WTC11 (cell line): Measurements from ENCODE around the gene UGT1A3. TPM values are rescaled to one million over a fixed set of nuclear protein-coding genes. Genes with fewer than 3 reads are reported as not detected.

Experiments
- ATAC-seq: fragments of 200-7000 bp; cut with Tn5 transposase; 2 replicates; pipeline ENCODE4 v1.10.0; 2021; ENCODE audit warnings: mild to moderate bottlenecking, moderate library complexity
- CTCF ChIA-PET: fragments of 300-600 bp; sonication (Branson Sonifier 250); formaldehyde crosslinking; loops from one replicate; lab custom pipeline; 2021; ENCODE audit warnings: antibody characterized with exemption; lab: Charles Lee
- POLR2A ChIA-PET: fragments of 350-600 bp; sonication (Branson Sonifier 250); formaldehyde crosslinking; loops from one replicate; lab custom pipeline; 2021; ENCODE audit warnings: antibody characterized with exemption; lab: Charles Lee
- DNase-seq: peaks from one replicate; pipeline ENCODE4 v3.0.0; 2021; ENCODE audit warnings: low spot score
- H3K27ac Mint-ChIP-seq: 2 replicates; pipeline ENCODE4 v1.8.0; 2021; ENCODE audit warnings: mixed read lengths
- H3K27me3 Mint-ChIP-seq: 2 replicates; pipeline ENCODE4 v1.8.0; 2021; ENCODE audit warnings: low read depth, mild to moderate bottlenecking, moderate library complexity, mixed read lengths
- H3K36me3 Mint-ChIP-seq: 2 replicates; pipeline ENCODE4 v1.8.0; 2021; ENCODE audit warnings: mixed read lengths
- H3K4me1 Mint-ChIP-seq: 2 replicates; pipeline ENCODE4 v1.8.0; 2022; ENCODE audit warnings: mixed read lengths
- H3K4me3 Mint-ChIP-seq: 2 replicates; pipeline ENCODE4 v1.8.0; 2021; ENCODE audit warnings: mild to moderate bottlenecking, moderate library complexity, mixed read lengths
- H3K9me3 Mint-ChIP-seq: 2 replicates; pipeline ENCODE4 v1.8.0; 2021; ENCODE audit warnings: mixed read lengths
- EMX1 ChIP-seq: fragments of 250-450 bp; sonication (Bioruptor Pico); IDR thresholded peaks from 2 replicates; pipeline ENCODE4 v1.8.0; 2021; ENCODE audit warnings: mild to moderate bottlenecking
- ESRRA ChIP-seq: sonication (generic); formaldehyde crosslinking; IDR thresholded peaks from 2 replicates; pipeline ENCODE4 v1.8.1; 2022; ENCODE audit warnings: mild to moderate bottlenecking, missing genetic modification reagents, borderline replicate concordance
- FOXP1 ChIP-seq: sonication (generic); formaldehyde crosslinking; IDR thresholded peaks from 2 replicates; pipeline ENCODE4 v1.8.0; 2022; ENCODE audit warnings: missing genetic modification reagents, mild to moderate bottlenecking, moderate library complexity, borderline replicate concordance
- GTF2I ChIP-seq: fragments of 250-450 bp; sonication (Bioruptor Pico); conservative IDR thresholded peaks from 2 replicates; pipeline ENCODE4 v1.4.0; 2021; ENCODE audit warnings: mild to moderate bottlenecking
- IRF1 ChIP-seq: sonication (generic); formaldehyde crosslinking; IDR thresholded peaks from 2 replicates; pipeline ENCODE4 v1.8.0; 2023; ENCODE audit warnings: missing genetic modification reagents
- JUN ChIP-seq: sonication (generic); formaldehyde crosslinking; IDR thresholded peaks from 2 replicates; pipeline ENCODE4 v1.8.0; 2023; ENCODE audit warnings: mild to moderate bottlenecking, missing genetic modification reagents
- KAT7 ChIP-seq: sonication (generic); formaldehyde crosslinking; IDR thresholded peaks from 2 replicates; pipeline ENCODE4 v1.8.1; 2023; ENCODE audit warnings: missing genetic modification reagents, mild to moderate bottlenecking, borderline replicate concordance
- SOX15 ChIP-seq: fragments of 250-450 bp; sonication (Bioruptor Pico); IDR thresholded peaks from 2 replicates; pipeline ENCODE4 v1.9.0; 2021; ENCODE audit warnings: mild to moderate bottlenecking
- USF1 ChIP-seq: sonication (generic); formaldehyde crosslinking; IDR thresholded peaks from 2 replicates; pipeline ENCODE4 v1.8.0; 2022; ENCODE audit warnings: mild to moderate bottlenecking, missing genetic modification reagents
- total RNA-seq: library from RNA; stranded (reverse); gene quantifications from 3 replicates; pipeline ENCODE4 v1.2.3, GENCODE V29; 2021
- TF ChIP-seq, protein P1 (sequence below): fragments of 250-450 bp; sonication (Bioruptor Pico); conservative IDR thresholded peaks from 2 replicates; pipeline ENCODE4 v1.9.0; 2021; ENCODE audit warnings: mild to moderate bottlenecking
- TF ChIP-seq, protein P2 (sequence below): sonication (generic); formaldehyde crosslinking; IDR thresholded peaks from 2 replicates; pipeline ENCODE4 v1.8.1; 2023; ENCODE audit warnings: mild to moderate bottlenecking, missing genetic modification reagents
- TF ChIP-seq, protein P3 (sequence below): fragments of 250-450 bp; sonication (Bioruptor Pico); IDR thresholded peaks from 2 replicates; pipeline ENCODE4 v1.9.0; 2021; ENCODE audit warnings: mild to moderate bottlenecking
- TF ChIP-seq, protein P4 (sequence below): fragments of 250-450 bp; sonication (Bioruptor Pico); IDR thresholded peaks from 2 replicates; pipeline ENCODE4 v1.9.0; 2021; ENCODE audit warnings: mild to moderate bottlenecking
- TF ChIP-seq, protein P5 (sequence below): sonication (generic); formaldehyde crosslinking; IDR thresholded peaks from 2 replicates; pipeline ENCODE4 v1.8.0; 2022; ENCODE audit warnings: mild to moderate bottlenecking, missing genetic modification reagents
- TF ChIP-seq, protein P6 (sequence below): fragments of 250-450 bp; sonication (Bioruptor Pico); IDR thresholded peaks from 2 replicates; pipeline ENCODE4 v1.9.0; 2021; ENCODE audit warnings: mild to moderate bottlenecking, borderline replicate concordance
- TF ChIP-seq, protein P7 (sequence below): fragments of 250-450 bp; sonication (Bioruptor Pico); IDR thresholded peaks from 2 replicates; pipeline ENCODE4 v1.9.0; 2021; ENCODE audit warnings: moderate library complexity, mild to moderate bottlenecking, inconsistent platforms, borderline replicate concordance

UGT1A3 gene
- total RNA-seq, 1 experiment from 2014 or later = not detected

DNA sequence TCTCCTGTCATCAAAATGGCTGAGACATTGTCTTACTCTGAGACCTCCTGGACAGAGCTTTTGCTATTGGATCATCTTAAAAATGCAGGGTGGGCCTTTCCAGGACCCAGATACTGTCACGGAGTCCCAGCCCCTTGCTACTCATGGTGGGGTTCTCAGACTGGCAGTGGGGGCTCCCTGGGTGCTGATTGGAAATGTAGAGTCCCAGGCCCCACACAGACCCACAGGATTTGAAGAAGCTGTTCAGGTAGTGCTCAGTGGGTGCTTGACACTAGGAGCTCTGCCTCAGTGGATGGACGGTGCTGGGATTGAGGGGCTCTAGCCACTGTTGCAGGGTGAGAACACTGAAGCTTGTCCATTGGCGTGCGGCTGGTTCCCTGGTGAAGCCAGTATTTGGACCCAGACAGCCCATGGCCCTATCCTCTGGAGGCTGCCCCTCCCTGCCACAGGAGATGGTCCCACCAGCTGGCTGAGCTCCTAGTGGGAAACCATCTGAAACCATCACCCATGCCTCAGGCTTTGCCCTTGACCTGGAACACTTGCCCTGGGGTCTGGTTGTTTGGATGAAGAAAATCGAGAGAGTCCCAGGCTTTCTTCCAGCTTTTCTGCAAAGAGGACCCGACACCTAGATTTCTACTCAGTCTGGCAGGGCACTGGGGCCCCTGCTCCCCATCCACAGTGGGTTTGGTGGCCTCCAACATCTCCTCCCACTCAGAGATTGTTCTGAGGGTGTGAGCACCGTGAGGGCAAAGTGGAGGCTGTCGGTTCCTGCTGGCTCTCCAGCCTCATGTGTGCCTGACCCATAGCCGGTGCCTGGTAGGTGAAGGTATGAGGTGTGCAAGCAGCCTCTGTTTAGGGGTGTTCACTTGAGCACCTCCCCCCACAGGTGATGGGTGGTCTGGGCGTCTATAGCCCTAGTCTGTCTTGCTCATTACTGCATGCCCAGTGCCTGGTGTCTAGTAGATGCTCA is 79.4 kb downstream of the UGT1A3 start (continued):
- no peak for TF ChIP-seq EMX1
- TF ChIP-seq, protein P1, sequence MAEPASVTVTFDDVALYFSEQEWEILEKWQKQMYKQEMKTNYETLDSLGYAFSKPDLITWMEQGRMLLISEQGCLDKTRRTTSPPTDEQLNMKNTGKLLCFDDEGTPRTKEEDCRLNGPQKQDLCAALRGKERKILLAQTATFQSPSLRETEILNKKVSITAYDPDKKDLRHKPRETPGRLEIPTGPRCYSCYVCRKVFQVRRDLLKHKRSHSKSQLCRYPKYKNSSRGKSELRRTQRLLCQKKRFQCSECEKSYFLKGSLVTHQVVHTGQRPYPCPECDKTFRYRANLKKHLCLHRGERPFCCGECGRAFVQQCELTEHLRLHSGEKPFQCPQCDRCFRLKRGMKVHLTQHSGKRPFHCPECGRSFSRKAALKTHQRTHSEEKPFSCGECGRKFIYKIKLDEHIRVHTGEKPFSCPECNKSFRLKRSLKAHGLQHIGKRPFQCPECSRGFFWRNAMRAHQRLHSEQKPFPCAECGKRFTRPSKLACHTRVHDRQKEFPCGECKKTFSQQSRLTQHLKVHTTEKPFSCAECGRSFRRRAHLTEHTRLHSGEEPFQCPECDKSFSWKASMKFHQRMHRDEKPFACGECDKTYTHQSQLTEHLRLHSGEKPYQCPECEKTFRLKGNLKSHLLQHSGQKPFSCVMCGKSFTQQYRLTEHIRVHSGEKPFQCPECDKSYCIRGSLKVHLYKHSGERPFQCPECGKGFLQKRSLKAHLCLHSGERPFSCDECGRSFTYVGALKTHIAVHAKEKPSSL (CRISPR knock-in tag) = no peak
- TF ChIP-seq, protein P2, sequence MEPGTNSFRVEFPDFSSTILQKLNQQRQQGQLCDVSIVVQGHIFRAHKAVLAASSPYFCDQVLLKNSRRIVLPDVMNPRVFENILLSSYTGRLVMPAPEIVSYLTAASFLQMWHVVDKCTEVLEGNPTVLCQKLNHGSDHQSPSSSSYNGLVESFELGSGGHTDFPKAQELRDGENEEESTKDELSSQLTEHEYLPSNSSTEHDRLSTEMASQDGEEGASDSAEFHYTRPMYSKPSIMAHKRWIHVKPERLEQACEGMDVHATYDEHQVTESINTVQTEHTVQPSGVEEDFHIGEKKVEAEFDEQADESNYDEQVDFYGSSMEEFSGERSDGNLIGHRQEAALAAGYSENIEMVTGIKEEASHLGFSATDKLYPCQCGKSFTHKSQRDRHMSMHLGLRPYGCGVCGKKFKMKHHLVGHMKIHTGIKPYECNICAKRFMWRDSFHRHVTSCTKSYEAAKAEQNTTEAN (CRISPR knock-in tag) = no peak

- no peak for DNase-seq
- H3K4me3 Mint-ChIP-seq = no peak overlapping the region
- no peak overlapping the region for H3K27ac Mint-ChIP-seq
- H3K4me1 Mint-ChIP-seq = no peaks in the 10 kb centered on the region
- H3K9me3 Mint-ChIP-seq = peaks cover 11% of the 10 kb centered on the region
- CTCF ChIA-PET = no interaction called here
- H3K27me3 Mint-ChIP-seq = no peaks in the 10 kb centered on the region; the same call in 1 of the 2 replicates
- POLR2A ChIA-PET = no interaction called here
- ATAC-seq = no peak
- TF ChIP-seq, protein P3, sequence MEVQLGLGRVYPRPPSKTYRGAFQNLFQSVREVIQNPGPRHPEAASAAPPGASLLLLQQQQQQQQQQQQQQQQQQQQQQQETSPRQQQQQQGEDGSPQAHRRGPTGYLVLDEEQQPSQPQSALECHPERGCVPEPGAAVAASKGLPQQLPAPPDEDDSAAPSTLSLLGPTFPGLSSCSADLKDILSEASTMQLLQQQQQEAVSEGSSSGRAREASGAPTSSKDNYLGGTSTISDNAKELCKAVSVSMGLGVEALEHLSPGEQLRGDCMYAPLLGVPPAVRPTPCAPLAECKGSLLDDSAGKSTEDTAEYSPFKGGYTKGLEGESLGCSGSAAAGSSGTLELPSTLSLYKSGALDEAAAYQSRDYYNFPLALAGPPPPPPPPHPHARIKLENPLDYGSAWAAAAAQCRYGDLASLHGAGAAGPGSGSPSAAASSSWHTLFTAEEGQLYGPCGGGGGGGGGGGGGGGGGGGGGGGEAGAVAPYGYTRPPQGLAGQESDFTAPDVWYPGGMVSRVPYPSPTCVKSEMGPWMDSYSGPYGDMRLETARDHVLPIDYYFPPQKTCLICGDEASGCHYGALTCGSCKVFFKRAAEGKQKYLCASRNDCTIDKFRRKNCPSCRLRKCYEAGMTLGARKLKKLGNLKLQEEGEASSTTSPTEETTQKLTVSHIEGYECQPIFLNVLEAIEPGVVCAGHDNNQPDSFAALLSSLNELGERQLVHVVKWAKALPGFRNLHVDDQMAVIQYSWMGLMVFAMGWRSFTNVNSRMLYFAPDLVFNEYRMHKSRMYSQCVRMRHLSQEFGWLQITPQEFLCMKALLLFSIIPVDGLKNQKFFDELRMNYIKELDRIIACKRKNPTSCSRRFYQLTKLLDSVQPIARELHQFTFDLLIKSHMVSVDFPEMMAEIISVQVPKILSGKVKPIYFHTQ (CRISPR knock-in tag) = no peak
- no peak for TF ChIP-seq JUN (CRISPR knock-in tag)
- TF ChIP-seq, protein P4, sequence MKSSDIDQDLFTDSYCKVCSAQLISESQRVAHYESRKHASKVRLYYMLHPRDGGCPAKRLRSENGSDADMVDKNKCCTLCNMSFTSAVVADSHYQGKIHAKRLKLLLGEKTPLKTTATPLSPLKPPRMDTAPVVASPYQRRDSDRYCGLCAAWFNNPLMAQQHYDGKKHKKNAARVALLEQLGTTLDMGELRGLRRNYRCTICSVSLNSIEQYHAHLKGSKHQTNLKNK = no peak
- TF ChIP-seq, protein P5, sequence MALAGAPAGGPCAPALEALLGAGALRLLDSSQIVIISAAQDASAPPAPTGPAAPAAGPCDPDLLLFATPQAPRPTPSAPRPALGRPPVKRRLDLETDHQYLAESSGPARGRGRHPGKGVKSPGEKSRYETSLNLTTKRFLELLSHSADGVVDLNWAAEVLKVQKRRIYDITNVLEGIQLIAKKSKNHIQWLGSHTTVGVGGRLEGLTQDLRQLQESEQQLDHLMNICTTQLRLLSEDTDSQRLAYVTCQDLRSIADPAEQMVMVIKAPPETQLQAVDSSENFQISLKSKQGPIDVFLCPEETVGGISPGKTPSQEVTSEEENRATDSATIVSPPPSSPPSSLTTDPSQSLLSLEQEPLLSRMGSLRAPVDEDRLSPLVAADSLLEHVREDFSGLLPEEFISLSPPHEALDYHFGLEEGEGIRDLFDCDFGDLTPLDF (CRISPR knock-in tag) = no peak
- no peak for TF ChIP-seq KAT7
- TF ChIP-seq USF1 = no peak
- no peaks in the 10 kb centered on the region for H3K36me3 Mint-ChIP-seq
These were observed 81.5 kb downstream of the UGT1A3 start for GRCh38 chr2:233810385-233810784.

DNA sequence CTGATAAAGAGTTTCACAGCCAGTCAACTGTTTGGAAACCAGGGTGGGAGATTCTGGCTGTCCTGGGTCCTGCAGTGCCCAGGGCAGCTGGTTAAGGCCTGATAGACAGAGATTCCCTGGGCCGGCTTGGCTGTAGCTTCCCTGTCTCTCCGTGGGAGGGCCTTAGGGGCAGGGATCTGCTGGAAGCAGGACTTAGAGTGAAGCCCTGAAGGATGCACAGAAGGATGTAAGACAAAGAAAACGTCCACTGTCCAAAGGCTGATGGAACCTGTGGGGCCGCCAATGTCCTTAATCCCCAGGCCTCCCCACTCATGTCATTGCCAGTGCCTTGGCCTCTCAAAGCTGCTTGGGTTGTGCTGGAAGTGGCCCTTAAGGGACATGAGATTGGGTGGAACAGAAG is 82.2 kb downstream of the UGT1A3 start:
- Mint-ChIP-seq H3K4me1 (no peaks in the 10 kb centered on the region), H3K36me3 (no peaks in the 10 kb centered on the region), H3K27ac (no peak overlapping the region), H3K4me3 (no peak overlapping the region), H3K9me3 (peaks cover 11% of the 10 kb centered on the region), H3K27me3 (no peaks in the 10 kb centered on the region; the same call in 1 of the 2 replicates)
- ChIA-PET CTCF (no interaction called here), POLR2A (no interaction called here)
- DNase-seq (no peak), ATAC-seq (no peak)
- TF ChIP-seq GTF2I (CRISPR knock-in tag) (no peak), FOXP1 (CRISPR knock-in tag) (no peak), ESRRA (no peak), IRF1 (no peak), SOX15 (CRISPR knock-in tag) (no peak), EMX1 (no peak)
- TF ChIP-seq, protein P6, sequence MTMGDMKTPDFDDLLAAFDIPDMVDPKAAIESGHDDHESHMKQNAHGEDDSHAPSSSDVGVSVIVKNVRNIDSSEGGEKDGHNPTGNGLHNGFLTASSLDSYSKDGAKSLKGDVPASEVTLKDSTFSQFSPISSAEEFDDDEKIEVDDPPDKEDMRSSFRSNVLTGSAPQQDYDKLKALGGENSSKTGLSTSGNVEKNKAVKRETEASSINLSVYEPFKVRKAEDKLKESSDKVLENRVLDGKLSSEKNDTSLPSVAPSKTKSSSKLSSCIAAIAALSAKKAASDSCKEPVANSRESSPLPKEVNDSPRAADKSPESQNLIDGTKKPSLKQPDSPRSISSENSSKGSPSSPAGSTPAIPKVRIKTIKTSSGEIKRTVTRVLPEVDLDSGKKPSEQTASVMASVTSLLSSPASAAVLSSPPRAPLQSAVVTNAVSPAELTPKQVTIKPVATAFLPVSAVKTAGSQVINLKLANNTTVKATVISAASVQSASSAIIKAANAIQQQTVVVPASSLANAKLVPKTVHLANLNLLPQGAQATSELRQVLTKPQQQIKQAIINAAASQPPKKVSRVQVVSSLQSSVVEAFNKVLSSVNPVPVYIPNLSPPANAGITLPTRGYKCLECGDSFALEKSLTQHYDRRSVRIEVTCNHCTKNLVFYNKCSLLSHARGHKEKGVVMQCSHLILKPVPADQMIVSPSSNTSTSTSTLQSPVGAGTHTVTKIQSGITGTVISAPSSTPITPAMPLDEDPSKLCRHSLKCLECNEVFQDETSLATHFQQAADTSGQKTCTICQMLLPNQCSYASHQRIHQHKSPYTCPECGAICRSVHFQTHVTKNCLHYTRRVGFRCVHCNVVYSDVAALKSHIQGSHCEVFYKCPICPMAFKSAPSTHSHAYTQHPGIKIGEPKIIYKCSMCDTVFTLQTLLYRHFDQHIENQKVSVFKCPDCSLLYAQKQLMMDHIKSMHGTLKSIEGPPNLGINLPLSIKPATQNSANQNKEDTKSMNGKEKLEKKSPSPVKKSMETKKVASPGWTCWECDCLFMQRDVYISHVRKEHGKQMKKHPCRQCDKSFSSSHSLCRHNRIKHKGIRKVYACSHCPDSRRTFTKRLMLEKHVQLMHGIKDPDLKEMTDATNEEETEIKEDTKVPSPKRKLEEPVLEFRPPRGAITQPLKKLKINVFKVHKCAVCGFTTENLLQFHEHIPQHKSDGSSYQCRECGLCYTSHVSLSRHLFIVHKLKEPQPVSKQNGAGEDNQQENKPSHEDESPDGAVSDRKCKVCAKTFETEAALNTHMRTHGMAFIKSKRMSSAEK (CRISPR knock-in tag) = no peak
- TF ChIP-seq, protein P7, sequence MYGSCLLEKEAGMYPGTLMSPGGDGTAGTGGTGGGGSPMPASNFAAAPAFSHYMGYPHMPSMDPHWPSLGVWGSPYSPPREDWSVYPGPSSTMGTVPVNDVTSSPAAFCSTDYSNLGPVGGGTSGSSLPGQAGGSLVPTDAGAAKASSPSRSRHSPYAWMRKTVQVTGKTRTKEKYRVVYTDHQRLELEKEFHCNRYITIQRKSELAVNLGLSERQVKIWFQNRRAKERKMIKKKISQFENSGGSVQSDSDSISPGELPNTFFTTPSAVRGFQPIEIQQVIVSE (CRISPR knock-in tag) = no peak
